Fibroblast of skin of right biceps (primary cell): ENCODE data around the gene IFNL4.
A peak's percentile ranks its signal among the peaks of the same experiment; 100 is the strongest.
"Not testable (repeated sequence)": the region's sequence is repeated elsewhere in the genome, so short reads cannot be mapped to it uniquely, and the experiment has no call there.

Experiments
- DNase-seq: peaks from one replicate; pipeline ENCODE4 v3.0.0-alpha.2; 2013

The IFNL4 gene

DNA sequence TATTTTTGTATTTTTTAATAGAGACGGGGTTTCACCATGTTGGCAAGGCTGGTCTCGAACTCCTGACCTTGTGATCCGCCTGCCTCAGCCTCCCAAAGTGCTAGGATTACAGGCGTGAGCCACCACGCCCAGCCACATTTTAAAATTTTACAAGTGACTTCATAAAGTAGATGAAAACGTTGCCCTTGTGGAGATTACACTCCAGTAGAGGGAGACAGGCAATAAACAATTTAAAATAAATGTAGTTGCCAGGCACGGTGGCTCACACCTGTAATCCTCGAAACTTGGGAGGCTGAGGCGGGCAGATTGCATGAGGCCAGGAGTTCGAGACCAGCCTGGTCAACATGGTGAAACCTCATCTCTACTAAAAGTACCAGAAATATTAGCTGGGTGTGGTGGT, 29.5 kb downstream of the IFNL4 start:
- not testable (repeated sequence) for DNase-seq

DNA sequence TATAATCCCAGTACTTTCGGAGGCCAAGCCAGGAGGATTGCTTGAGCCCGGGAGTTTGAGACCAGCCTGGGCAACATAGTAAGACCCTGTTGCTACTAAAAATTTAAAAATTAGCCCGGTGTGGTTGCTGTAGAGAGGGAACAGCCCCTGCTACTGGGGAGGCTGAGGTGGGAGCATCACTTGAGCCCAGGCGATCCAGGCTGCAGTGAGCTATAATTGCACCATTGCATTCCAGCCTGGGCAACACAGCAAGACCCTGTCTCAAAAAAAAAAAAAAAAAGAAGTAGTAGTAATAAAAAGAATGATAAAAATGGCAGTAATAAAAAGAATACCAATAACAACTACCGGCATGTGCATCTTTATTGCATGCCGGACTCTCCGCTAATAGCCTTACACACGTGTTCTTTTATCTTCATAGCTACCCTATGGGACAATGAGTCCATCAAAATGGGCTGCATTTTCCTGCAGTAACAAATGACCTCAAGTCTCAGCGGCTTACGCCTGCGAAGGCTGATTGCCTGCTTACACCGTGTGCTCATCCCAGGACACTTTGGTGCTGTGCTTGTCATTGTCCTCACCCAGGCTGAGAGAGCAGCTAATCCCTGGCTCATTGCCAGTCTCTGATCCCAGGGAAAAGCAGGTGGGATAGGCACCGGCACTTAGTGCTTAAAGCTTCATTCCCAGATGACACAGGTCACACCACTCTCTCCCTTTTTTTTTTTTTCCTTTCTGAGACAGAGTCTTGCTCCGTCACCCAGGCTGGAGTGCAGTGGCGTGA, 30.2 kb downstream of the IFNL4 start:
- no peak for DNase-seq

DNA sequence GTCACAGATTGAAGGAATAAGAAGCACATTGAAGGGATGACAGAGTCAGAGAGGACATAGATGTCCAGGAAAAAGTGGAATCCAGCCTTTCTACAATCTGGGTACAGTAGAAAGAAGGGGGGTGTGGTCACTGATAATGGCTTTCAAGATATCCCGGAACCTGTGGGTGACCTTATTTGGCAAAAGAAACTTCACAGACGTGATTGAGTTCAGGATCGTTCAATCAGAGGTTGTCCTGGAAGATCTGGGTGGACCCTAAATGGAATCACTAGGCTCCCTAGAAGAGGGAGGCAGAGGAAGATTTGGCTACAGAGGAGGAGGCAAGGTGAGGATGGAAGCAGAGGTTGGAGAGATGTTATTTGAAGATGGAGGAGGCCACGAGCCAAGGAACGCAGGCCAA, 31.6 kb downstream of the IFNL4 start:
- no peak for DNase-seq

DNA sequence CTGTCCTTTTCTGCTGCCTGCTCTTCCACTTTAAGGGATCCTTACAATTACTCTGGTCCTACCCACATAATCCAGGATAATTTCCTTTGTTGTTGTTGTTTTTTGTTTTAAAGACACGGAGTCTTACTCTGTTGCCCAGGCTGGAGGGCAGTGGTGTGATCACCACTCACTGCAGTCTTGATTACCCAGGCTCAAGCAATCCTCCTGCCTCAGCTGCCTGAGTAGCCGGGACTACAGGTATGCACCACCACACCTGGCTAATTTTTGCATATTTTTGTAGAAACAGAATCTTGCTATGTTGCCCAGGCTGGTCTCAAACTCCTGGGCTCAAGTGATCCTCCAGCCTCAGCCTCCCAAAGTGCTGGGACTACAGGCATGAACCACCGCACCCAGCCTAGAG, 33.3 kb downstream of the IFNL4 start:
- DNase-seq: not testable (repeated sequence)

DNA sequence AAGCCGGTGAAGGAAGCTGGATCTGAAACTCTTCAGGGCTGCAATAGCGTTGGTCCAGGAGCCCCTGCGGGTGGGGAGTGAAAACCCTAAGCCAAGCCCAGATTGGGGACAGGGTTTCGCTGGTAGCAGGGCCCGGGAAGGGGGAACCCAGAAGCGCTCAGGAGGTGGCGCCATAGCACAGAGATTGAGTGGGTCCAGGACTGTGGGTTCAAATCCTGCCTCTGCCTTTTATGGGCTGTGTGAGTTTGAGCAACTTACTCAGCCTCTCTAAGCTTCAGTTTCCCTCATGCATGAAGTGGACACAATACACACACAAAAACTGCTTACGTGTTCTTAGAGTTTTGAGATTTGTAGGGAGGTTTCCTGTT, 36.3 kb downstream of the IFNL4 start:
- peak; percentile 5 for DNase-seq

DNA sequence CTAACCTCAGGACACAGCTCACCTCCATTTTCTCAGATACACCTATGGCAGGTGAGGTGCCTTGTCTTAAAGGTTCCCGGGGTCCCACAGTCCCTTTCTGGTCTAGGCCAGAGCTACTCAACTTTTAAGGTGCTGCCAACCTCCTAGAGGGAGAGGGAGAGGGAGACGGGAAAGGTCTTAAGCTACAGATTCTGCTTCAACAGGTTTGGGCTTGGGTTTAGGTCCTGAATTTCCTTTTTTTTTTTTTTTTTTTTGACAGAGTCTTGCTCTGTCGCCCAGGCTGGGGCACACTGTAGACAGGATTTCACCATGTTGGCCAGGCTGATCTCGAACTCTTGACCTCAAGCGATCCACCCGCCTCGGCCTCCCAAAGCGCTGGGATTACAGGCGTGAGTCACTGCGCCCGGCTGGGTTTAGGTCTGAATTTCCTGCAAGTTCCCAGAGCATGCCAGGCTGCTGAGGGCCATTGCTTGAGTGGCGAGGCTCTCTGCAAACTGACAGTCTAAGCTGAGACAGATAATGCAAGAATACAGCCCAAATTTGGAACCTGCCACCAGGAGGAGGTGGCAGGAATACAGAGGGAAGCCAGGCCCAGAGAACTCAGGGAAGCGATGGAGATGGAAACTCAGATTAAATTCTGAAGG, 36.8 kb downstream of the IFNL4 start:
- DNase-seq: no peak

DNA sequence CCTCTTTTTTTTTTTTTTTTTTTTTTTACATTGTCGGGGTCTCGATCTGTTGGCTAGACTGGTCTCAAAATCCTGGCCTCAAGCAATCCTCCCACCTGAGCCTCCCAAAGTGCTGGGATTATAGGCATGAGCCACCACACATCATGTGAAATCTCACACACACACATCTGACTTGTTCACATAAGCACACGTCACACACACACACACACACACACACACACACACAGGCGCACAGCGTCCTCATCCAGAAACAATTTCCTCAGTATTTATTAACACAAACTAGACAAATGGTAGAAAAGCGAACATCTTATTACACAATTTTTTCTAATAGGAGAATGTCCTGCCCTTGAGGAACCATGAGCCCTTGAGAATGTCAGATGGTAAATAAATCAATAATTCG, 39.5 kb downstream of the IFNL4 start:
- no peak for DNase-seq

DNA sequence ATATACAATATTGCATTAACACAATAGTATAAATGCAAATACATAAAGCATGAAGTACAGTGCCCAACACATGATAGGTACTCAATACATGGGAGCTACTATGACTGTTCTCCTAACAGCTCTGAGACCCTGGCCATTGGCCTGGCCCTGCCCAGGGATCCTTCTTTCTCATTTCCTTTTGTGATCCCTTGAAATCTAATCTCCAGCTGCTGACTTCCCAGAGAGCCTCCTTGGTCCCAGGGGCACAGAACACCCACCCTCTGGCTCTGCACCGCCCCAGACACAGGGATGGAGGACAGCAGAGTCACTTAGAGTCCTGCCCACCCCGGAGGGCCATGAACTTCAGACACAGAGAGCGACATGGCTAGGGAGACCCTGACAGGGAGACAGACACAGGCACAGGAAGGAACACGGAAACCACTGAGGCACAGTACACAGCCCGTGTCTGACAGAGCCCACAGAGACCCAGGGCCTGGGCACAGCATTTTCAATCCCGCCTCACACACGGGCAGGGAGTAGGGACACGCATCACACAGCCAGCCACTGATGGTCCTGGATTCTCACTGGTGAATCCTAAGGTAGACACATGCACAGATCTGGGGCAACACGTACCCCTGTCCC, 40.4 kb downstream of the IFNL4 start:
- no peak for DNase-seq

DNA sequence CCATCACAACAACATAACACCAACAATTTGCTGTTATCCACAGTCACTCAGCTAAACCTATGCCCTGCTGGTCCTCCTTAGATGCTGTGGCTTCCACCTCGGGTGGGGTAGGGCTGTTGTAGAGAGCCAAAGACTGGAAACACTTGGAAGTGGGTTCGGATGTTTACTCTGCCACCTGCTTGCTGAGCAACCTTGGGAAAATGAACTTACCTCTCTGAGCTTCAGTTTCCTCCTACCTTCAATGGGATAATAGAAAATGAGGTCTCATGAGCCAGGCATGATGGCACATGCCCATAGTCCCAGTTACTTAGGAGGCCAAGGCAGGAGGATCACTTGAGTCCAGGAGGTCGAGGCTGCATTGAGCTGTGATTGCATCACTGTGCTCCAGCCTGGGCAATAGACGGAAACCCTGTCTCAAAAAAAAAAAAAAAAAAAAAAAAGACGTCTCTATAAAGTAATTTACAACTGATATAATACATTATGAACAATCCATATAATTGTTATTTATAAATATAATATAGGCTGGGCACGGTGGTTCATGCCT, 41.3 kb downstream of the IFNL4 start:
- no peak for DNase-seq

DNA sequence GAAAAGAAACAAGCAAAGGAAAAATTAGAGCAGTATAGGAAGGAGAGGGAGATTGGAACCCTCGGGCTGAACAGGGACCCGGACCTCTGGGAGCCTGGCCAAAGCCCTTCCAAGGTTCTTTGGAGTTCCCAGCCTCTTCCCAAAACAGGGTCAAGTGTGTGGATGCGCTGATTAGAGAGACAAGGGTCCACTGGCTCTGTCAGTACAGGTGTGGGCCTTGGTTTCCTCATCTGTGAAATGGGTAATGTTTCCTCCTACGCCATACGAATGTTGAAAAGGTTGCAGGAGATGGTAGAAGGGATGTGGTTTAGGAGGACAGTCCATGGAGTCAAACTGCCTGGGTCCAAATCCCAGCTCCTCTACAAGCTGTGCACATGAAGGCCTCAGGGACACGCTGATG, 42.5 kb downstream of the IFNL4 start:
- no peak for DNase-seq

DNA sequence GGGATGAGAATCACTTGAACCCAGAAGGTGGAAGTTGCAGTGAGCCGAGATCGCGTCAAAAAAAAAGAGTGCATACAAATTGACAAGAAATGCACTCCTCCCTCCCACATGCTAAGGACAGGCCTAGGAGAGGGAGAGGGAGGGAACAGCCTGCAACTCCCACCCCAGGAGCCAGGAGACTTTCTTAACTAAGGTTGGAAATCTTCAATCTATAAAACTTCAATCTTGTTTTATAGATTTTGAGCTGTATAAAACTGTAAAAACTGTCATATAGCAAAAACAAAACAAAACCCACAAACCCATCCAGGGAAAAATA, 43.2 kb downstream of the IFNL4 start:
- DNase-seq: no peak

DNA sequence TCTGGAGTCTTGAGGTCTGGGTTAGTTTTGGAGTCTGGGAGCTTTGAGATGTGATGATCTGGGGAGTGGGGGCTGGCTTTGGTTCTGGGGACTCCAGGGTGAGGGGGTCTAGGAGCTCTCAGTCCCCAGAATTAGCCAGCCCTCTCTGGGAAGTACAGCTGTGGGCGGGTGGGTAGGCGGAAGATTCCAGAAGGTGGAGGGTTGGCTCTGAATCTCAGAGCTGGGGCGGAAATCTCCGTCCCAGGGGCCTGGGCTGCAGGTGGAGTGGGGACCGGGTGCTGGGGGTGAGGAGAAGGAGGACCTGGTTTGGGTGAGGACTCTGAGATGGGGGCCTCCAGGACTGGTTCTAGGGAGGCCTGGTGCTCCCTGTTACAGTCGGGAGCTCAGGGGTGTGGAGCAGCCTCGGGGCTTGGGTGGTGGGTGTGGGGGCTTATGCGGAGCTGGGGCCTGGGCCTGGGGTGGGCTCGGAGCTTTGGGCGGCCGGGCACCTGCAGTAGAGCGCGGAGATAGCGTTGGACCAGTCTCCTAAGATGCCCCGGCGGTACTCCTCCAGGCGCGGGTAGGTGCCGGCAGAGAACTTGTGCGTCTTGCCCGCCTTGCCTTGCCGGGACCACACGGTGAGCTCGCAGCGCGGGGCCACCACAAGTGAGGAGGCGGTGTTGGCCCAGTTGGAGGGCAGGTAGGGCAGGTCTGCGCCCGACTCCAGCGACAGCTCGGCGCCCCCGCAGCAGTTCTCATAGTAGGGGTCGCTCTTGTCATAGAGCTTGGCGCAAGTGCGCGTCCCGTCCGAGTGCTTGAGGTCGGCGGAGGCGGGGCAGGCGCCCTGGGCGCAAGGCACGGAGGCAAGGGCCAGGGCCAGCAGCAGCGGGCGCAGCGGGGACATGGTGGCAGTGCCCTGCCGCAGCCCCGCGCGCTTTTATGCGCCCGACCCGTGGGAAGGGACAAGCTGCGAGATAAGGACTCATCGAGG, 45.0 kb downstream of the IFNL4 start, which contains the start of gene SYCN:
Gene SYCN, minus strand, starts transcription at position 892 of the 970 bp plus-strand sequence. Its CDS starts 9 bp downstream, at position 883.
- no peak for DNase-seq

DNA sequence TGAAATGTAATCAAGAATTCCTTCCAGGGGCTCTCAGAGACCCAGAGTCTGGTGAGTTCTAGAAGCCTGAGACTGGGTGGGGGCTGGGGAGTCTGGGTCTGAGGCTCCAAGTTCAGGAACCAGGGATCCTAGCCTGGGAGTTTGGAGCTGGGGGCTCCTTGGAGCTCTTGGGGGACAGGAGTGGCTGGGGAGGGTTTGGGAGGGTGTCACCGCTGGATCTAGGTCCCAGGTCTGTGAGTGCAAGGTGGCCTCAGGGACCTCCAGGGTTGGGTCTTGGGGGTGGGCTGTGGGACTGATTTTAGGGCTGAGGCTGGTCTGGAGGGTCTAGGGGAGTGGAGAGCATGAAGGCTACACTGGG, 45.7 kb downstream of the IFNL4 start:
- DNase-seq: no peak

DNA sequence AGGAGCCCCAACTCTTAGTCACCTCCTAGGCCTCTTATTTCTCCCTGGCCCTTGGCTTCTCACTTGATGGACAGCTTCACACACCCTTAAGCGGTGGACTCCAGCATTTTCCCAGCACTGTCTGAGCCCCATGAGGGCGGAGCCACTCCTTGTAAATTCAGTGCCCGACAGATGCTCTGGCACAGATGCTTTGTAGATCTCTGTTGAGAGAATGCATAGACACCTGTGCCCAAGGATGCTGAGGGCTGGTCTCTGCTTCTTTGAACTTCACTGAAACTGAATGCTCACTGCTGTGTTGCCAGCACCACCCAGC, 47.9 kb downstream of the IFNL4 start:
- no peak for DNase-seq

DNA sequence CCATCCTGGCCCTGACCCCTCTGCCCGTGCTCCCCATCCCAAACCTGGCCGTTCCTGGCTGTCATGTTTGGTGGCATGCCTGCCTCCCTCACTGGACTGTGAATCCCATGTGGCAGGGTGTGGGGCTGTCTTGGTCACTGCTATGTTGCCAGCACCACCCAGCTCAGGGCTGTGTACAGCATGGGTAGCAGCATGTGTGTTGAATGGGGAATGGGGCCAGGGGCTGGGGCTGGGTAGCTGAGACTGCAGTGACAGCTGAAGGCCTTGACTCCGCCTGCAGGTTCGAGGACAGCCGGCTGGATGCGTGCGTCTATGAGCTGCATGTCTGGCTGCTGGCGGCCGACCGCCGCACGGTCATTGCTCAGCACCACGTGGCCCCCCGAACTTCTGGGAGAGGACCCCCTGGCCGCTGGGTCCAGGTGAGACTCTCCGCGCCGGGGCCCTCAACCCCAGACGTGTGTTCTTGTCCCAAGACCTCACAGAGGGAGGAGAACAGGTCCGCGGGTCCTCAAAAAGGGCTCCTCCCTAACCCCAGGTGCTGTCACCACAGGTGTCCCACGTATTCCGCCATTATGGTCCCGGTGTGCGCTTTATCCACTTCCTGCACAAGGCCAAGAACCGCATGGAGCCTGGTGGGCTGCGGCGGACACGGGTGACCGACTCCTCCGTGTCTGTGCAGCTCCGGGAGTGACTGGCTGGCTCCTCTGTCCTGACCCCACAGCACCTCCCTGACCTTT, 48.4 kb downstream of the IFNL4 start:
- no peak for DNase-seq

DNA sequence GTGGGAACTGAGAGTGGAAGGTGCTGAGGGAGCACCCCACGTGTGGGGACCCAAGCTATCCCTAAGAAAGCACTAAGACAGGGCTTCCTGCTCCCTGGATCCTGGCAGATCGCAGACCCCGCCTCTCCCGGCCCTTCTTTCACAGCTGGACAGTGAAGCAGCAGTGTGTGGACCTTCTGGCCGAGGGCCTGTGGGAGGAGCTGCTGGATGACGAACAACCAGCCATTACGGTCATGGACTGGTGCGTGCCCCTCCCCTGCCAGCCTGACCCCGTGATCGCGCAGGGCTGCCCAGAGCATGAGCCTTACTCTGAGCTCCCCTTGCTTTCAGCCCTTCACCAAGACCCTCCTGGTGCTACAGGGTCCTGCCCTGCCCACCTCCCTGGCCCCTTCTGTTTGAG, 49.6 kb downstream of the IFNL4 start:
- no peak for DNase-seq

DNA sequence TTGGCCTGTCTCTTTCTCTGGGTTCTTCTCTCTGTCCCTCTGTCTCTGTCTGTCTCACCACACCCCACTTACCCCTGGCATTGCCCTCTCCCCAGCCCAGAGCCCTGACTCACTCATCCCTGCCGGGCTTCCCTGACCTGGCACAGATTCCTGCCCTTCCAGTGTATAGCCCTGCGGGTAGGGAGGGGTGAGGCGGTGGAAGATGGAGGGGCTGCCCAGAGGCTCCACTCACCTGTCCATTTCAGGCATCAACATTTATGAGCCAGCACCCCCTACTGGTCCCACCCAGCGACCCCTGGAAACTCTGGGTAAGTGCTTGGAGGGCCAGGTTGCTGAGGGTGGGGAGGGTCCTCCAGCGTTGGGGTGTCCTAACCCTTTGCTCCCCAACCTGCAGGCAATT, 50.8 kb downstream of the IFNL4 start:
- DNase-seq: no peak

DNA sequence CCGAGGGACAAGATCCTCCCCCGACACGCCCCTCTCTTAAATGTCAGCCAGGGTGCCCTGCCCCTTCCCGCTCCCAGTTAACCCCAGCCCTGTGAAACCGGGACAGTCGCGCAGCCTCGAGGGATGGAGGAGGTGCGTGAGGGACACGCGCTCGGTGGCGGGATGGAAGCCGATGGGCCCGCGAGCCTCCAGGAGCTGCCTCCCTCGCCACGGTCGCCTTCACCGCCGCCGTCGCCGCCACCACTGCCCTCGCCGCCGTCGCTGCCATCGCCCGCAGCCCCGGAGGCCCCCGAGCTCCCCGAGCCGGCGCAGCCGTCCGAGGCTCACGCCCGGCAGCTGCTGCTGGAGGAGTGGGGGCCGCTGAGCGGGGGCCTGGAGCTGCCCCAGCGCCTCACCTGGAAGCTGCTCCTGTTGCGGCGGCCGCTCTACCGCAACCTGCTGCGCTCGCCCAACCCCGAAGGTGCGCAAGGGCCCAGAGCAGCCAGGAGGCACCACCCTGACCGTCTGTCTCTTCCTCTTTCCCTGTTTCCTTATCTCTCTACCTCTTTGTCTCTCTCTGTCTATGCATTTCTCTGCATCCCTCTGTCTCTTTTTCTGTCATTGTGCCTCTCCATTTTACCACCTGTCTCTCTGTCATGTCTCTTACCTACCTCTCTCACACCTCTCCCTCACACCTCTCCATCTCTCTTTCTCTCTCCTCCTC, 51.6 kb downstream of the IFNL4 start, which contains the start of gene NCCRP1:
Gene NCCRP1, plus strand, starts transcription at position 105 of the 703 bp plus-strand sequence. Its CDS starts 19 bp downstream, at position 124.
- DNase-seq: no peak

DNA sequence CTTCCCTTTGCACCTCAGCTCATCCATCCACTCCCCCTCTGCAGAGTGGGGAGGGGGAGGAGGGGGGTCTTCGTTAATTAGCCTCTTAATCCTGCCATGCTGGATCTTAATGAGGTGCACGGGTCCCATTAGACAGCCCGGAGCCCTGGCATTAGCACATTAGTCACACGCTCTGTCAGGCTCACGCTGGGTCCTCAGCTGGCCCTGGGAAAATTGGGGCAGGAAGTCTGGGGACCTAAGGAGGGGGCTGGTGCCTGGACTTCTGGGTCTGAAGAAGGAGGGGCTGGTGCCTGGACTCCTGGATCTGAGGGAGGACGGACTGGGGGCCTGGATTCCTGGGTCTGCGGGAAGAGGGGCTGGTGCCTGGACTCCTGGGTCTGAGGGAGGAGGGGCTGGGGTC, 52.3 kb downstream of the IFNL4 start:
- DNase-seq: no peak
